Brain microvascular endothelial cell (primary cell): ENCODE results near the gene RPL18.

ENCODE experiments used
- DNase-seq: peaks from one replicate; pipeline ENCODE4 v3.0.0-alpha.2; 2020
- H3K27ac ChIP-seq: fragments of 250-450 bp; sonication (Bioruptor Pico); 2 replicates; pipeline ENCODE4 v1.5.1; 2020; ENCODE audit warnings: mild to moderate bottlenecking, moderate library complexity
- H3K27me3 ChIP-seq: fragments of 250-450 bp; sonication (Bioruptor Pico); replicated peaks from 2 replicates; pipeline ENCODE4 v1.5.1; 2020; ENCODE audit warnings: mild to moderate bottlenecking
- H3K36me3 ChIP-seq: fragments of 250-450 bp; sonication (Bioruptor Pico); replicated peaks from 2 replicates; pipeline ENCODE4 v1.5.1; 2020; ENCODE audit warnings: mild to moderate bottlenecking
- H3K4me3 ChIP-seq: 2 replicates; pipeline ENCODE4 v1.5.1; 2011; ENCODE audit warnings: low read depth, mild to moderate bottlenecking, control low read depth, low read length, moderate library complexity
- in situ Hi-C: cut with HindIII; loops from 2 replicates; pipeline ENCODE4 v1.10.0; 2017; ENCODE audit warnings: low sequenced_read_pairs, low pct_ligation_motif_present
- TF ChIP-seq, protein P1 (sequence below): IDR thresholded peaks from 2 replicates; pipeline ENCODE4 v1.5.1; 2011; ENCODE audit warnings: low read depth, mild to moderate bottlenecking, moderate library complexity, low read length, control low read depth, inconsistent platforms; ENCODE audit errors: missing control alignments

The RPL18 gene

DNA sequence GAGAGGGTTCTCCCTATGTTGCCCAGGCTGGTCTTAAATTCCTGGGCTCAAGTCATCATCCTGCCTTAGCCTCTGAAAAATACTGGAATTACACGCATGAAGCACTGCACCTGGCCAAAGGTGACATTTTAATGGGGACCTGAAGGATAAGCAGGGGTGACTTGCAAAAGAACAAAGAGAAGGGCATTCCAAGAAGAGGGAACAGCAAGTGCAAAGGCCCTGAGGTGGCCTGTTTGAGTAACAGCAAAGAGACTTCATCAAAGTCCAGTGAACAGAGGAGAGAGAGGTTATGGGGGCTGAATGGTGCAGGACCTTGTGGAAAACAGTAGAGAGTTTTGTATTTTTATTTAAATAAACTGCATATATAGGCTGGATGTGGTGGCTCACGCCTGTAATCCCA lies 22.9 kb upstream of the RPL18 start:
- no peak for DNase-seq
- Histone ChIP-seq H3K27ac (no peak overlapping the region), H3K36me3 (no peaks in the 10 kb centered on the region), H3K4me3 (no peak overlapping the region), H3K27me3 (no peaks in the 10 kb centered on the region)
- in situ Hi-C loops: no loop called here
- TF ChIP-seq, protein P1, sequence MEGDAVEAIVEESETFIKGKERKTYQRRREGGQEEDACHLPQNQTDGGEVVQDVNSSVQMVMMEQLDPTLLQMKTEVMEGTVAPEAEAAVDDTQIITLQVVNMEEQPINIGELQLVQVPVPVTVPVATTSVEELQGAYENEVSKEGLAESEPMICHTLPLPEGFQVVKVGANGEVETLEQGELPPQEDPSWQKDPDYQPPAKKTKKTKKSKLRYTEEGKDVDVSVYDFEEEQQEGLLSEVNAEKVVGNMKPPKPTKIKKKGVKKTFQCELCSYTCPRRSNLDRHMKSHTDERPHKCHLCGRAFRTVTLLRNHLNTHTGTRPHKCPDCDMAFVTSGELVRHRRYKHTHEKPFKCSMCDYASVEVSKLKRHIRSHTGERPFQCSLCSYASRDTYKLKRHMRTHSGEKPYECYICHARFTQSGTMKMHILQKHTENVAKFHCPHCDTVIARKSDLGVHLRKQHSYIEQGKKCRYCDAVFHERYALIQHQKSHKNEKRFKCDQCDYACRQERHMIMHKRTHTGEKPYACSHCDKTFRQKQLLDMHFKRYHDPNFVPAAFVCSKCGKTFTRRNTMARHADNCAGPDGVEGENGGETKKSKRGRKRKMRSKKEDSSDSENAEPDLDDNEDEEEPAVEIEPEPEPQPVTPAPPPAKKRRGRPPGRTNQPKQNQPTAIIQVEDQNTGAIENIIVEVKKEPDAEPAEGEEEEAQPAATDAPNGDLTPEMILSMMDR: no peak

DNA sequence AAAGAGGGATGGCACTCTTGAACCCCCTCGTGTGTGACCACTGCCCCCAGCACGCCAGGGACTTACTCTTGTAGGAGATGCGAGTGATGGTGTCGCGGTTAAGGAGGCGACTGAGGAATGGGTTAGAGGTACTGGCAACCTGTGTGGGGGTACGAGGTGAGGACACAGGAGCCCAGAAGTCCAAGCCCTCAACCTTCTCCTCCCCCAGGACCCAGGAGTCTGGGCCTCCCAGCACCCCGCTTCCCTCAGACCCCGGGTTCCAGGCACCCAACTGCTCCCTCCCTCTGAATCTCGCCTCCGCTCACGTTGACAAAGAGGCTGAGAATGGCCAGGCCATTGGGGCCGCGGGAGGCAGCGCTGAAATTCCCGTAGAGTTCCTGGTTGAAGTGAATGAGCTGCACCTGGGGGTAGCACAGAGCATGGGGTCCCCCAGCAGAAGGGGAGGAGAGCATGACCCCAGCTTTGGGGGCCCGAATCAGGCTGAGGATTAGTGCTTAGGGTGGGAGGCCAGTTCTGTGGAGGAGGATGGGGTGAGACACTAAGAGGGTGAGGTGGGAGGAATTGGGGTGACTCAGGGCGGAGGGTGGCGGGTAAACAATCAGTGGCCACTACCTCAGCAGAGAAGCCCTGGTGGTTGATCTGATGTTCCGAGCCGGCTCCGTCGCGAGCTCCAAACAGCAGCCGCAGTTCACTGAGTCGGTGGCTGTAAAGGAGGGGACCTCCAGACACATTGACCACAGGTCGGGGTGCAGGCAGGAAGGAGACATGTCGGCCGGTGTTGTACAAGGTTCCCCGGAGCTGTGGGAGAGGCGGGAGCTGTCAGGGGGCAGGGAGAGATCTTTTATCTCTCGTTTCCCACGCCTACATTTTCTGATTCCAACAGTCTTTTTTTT lies 20.8 kb upstream of the RPL18 start:
- in situ Hi-C loops: no loop called here
- H3K27ac ChIP-seq: no peak overlapping the region
- TF ChIP-seq, protein P1: no peak
- no peaks in the 10 kb centered on the region for H3K27me3 ChIP-seq
- H3K4me3 ChIP-seq: no peak overlapping the region
- H3K36me3 ChIP-seq: no peaks in the 10 kb centered on the region
- DNase-seq: no peak

DNA sequence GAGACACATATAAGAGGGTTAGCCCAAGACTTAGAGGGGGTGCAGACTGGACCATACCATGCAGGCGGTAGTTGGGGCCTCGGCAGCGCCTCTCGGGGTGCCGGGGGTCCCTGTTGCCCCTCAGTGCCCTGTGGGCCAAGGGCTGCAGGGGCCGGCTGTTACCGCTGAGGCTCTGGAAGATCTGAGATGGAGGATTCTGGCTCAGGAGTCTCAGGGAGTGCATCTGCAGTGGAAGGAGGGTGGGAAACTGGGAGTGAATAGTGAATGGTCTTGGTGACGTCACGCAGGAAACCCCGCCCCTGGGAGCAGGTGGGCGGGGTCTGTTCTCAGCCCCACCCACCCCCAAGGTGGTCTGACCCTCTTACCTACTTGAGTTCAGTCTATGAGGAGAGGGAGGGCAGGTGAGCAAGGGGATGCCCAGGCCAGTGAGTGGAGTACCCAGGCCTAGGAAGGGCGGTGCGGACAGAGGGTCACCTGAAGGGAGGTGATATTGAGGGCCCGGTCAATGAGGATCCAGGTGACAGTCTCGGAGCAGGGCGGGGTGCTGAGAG lies 19.9 kb upstream of the RPL18 start:
- Histone ChIP-seq H3K27me3 (no peaks in the 10 kb centered on the region), H3K27ac (no peak overlapping the region), H3K36me3 (no peaks in the 10 kb centered on the region), H3K4me3 (no peak overlapping the region)
- TF ChIP-seq, protein P1: no peak
- no peak for DNase-seq
- in situ Hi-C loops: no loop called here

DNA sequence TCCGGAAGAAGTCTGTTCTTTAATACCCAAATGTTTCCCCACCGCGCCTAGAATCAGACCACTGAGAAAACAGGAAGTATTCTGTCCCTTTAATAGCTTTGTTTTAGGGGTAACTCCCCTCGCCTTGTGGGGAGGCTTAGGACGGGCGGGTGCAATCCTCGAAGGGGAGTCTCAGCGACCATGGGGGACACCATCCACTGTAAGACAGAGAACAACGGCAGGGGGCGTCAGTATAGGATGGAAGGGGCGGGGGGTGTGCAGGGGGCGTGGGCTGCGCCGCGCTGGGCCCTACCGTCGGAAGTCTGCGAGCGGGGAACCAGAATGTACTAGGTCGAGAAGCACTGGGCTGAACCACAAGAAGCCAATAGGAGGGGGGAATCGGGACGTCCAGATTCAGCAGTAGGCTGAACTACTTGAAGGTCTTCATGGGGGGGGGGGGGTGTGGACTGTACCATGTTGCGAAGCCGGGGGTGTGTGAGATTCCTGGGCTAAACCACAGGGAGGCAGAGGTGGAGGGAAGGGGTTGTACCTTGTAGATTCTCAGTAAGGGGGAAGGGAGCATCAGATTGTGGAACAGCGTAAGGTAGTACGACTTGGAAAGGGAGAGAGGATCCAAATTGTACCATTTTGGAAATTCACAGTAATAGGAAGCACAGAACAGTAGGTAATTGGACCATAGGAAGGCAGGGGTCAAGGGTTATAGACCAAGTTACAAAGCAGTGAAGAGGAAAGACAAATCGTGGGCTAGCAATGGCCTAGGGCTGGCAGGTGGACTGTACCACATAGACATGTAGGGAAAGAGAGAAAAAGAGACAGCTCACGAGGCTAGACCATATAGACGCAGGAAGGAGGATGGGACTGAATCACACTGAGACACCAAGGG lies 19.2 kb upstream of the RPL18 start:
- in situ Hi-C loops: no loop called here
- DNase-seq: peak; percentile 83
- no peaks in the 10 kb centered on the region for H3K36me3 ChIP-seq
- H3K27ac ChIP-seq: peak overlapping the region; percentile 26
- no peaks in the 10 kb centered on the region for H3K27me3 ChIP-seq
- H3K4me3 ChIP-seq: peak overlapping the region; percentile 45
- TF ChIP-seq, protein P1: peak; percentile 17

DNA sequence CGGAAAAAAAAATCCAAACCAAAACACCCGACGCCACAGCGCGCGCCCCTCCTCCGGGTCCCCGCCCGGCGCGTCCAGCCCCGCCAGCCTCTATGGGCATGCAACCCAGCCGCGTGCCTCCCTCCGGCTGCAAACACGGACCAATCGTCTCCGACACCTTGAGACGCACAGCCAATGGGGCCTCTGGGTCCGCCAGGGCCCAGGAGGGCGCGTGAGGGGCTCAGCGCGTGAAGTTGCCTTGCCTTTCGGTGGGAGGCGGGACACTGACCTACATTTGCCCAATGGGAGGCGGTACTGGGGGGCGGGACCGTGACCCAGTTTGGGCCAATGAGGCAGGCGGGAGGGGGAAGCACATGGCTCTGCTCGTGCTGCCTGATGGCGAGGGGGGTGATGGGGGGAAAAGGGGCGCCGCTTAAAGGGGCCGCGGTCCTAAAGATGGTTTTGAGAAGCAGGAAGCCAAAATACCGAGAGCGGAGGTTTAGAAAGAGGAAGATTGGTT lies 18.5 kb upstream of the RPL18 start:
- H3K4me3 ChIP-seq: peak overlapping the region; percentile 45
- in situ Hi-C loops: no loop called here
- DNase-seq: peak; percentile 97
- TF ChIP-seq, protein P1: no peak
- no peaks in the 10 kb centered on the region for H3K36me3 ChIP-seq
- peak overlapping the region; percentile 26 for H3K27ac ChIP-seq
- no peaks in the 10 kb centered on the region for H3K27me3 ChIP-seq
